Loucy (cell line): Measurements from ENCODE around the gene HIF1A.

Experiments used
- CTCF ChIP-seq: fragments of 200-600 bp; sonication (generic); conservative IDR thresholded peaks from 2 replicates; pipeline ENCODE4 v1.5.1; 2014; ENCODE audit warnings: mild to moderate bottlenecking, antibody characterized with exemption, low read length
- EZH2phosphoT487 ChIP-seq: fragments of 200-600 bp; IDR thresholded peaks from 2 replicates; pipeline ENCODE4 v1.6.1; 2018; ENCODE audit warnings: antibody characterized with exemption, mild to moderate bottlenecking, moderate library complexity, borderline replicate concordance

GRCh38 chr14:61761959-61762786 lies 66.9 kb downstream of the HIF1A start, which contains the start of gene SNAPC1:
- TF ChIP-seq CTCF (no peak), EZH2phosphoT487 (no peak)
